ENCODE data around the gene AASDH. TPM values are rescaled to one million over a fixed set of nuclear protein-coding genes. Genes with fewer than 3 reads are reported as not detected.

The AASDH gene
- total and polyA plus RNA-seq, 2 of the 13 experiments (the other 11 are each of a cell fraction or from before 2014, with no cell fraction given) = 12.6 to 14.1 TPM

- Histone ChIP-seq H3K4me3 (replicated peaks in 1 of 3; ENCODE audit: insufficient read depth in 1 of 3, low read depth in 2 of 3, low read length in 3 of 3) (no peak overlapping the region), H3K9me3 (ENCODE audit: low read length) (no peaks in the 10 kb centered on the region), H3K9ac (ENCODE audit: insufficient read depth, low read depth, low read length) (no peak overlapping the region), H3K4me1 (ENCODE audit: insufficient read depth, low read length) (no peaks in the 10 kb centered on the region), H3K36me3 (replicated peaks in 1 of 2; ENCODE audit: control insufficient read depth in 1 of 2, insufficient read depth in 2 of 2, low read length in 2 of 2) (0 out of 5 replicates have a peak, but pooled peaks cover 0 to under 1% of the 10 kb centered on the region in 2 experiments), H4K20me1 (ENCODE audit: insufficient read depth, low read length) (no peaks in the 10 kb centered on the region), H3K27ac (ENCODE audit: extremely low read length, insufficient read depth, low read length) (no peak overlapping the region), H3K27me3 (ENCODE audit: control insufficient read depth in 1 of 2, insufficient read depth in 2 of 2, low read length in 2 of 2) (no peaks in the 10 kb centered on the region), H3K4me2 (ENCODE audit: low read depth, low read length) (no peak overlapping the region), H2AFZ (ENCODE audit: low read length) (no peak overlapping the region), H3K79me2 (ENCODE audit: insufficient read depth, low read length) (no peaks in the 10 kb centered on the region)
- FAIRE-seq (no peak), DNase-seq (ENCODE audit: low spot score) (no peak), ATAC-seq (no peak)
- ChIA-PET POLR2A (no interaction called here), CTCF (ENCODE audit: low intra/inter-chr PET ratio, low total read pairs) (no interaction called here)
- in situ Hi-C loops (cut with HindIII; ENCODE audit: extremely low pct_ligation_motif_present, low pct_unique_long_range_greater_than_20kb) = no loop called here
- no TSS peak for BruUV-seq (replicated peaks)
- WGBS (ENCODE audit: low lambda C conversion rate) = 90% methylated on average over 1 of the region's 1 CpG
- intact Hi-C loops (cut with micrococcal nuclease; ENCODE audit: unreplicated experiment) = no loop called here
- no peak for TF ChIP-seq PTBP1 (IDR thresholded peaks at IDR 0.05; ENCODE audit: low read depth, low read length, poor library complexity, severe bottlenecking)
- TF ChIP-seq ZBTB14 (CRISPR knock-in tag; IDR thresholded peaks at IDR 0.05) = no peak
- TF ChIP-seq AFF4 (CRISPR knock-in tag; IDR thresholded peaks at IDR 0.05) = no peak
- TF ChIP-seq SETDB1 (CRISPR knock-in tag; IDR thresholded peaks at IDR 0.05; ENCODE audit: borderline replicate concordance) = no peak
- TF ChIP-seq ZBTB21 (CRISPR knock-in tag; IDR thresholded peaks at IDR 0.05) = no peak
- no peak for TF ChIP-seq MAZ (IDR thresholded peaks at IDR 0.05; ENCODE audit: borderline replicate concordance, low read depth, low read length)
- no peak for TF ChIP-seq MAZ (CRISPR knock-in tag; IDR thresholded peaks at IDR 0.05; ENCODE audit: low read depth)
- no peak for TF ChIP-seq HDAC2 (CRISPR knock-in tag; IDR thresholded peaks at IDR 0.05)
- TF ChIP-seq EED (CRISPR knock-in tag; IDR thresholded peaks at IDR 0.05) = no peak
- no peak for TF ChIP-seq ZNF281 (CRISPR knock-in tag; IDR thresholded peaks at IDR 0.05; ENCODE audit: borderline replicate concordance)
- no peak for TF ChIP-seq HNRNPK (IDR thresholded peaks at IDR 0.05; ENCODE audit: low read depth, low read length, poor library complexity, severe bottlenecking)
- no peak for TF ChIP-seq GATAD2A (CRISPR knock-in tag; IDR thresholded peaks at IDR 0.05)
- no peak for TF ChIP-seq ZBTB49 (CRISPR knock-in tag; IDR thresholded peaks at IDR 0.05; ENCODE audit: borderline replicate concordance)
- TF ChIP-seq MATR3 (CRISPR knock-in tag; IDR thresholded peaks at IDR 0.05) = no peak
- TF ChIP-seq SIX1 (CRISPR knock-in tag; IDR thresholded peaks at IDR 0.05; ENCODE audit: borderline replicate concordance) = no peak
These were observed 68.7 kb downstream of the AASDH start for GRCh38 chr4:56318555-56318954.

Data from HepG2 (cell line).